22Rv1 (cell line): ENCODE results near the gene PRAMEF17.
"Not testable (repeated sequence)": the region's sequence is repeated elsewhere in the genome, so short reads cannot be mapped to it uniquely, and the experiment has no call there.

Source experiments
- H3K27ac ChIP-seq: fragments of 450-650 bp; 2 replicates; pipeline ENCODE4 v1.5.1; 2017
- ZFX ChIP-seq: fragments of 450-650 bp; IDR thresholded peaks from 2 replicates; pipeline ENCODE4 v1.6.1; 2017; ENCODE audit warnings: antibody characterized with exemption, borderline replicate concordance
- TF ChIP-seq, protein P1 (sequence below): fragments of 450-650 bp; IDR thresholded peaks from 2 replicates; pipeline ENCODE4 v1.5.1; 2017; ENCODE audit warnings: mild to moderate bottlenecking

The PRAMEF17 gene

DNA sequence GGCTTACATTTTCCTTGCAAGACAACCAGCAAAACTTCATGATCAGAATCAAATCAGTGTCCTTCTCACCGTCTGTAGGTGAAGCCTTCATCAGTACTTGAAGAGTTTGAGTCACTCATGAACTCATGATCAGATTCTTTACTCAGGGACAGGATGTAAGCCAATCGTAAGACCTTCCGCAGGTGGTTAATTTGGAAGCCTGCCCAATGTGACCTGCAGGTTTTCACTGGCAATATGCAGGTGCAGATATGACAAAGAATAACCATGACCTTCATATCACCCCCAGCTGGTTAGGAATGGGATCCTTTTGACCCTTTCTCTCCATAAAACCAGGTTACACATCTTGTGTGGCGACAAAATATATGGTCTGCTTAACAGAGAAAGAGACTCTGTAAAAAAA lies 18.4 kb downstream of the PRAMEF17 start:
- no peak for TF ChIP-seq ZFX
- TF ChIP-seq, protein P1, sequence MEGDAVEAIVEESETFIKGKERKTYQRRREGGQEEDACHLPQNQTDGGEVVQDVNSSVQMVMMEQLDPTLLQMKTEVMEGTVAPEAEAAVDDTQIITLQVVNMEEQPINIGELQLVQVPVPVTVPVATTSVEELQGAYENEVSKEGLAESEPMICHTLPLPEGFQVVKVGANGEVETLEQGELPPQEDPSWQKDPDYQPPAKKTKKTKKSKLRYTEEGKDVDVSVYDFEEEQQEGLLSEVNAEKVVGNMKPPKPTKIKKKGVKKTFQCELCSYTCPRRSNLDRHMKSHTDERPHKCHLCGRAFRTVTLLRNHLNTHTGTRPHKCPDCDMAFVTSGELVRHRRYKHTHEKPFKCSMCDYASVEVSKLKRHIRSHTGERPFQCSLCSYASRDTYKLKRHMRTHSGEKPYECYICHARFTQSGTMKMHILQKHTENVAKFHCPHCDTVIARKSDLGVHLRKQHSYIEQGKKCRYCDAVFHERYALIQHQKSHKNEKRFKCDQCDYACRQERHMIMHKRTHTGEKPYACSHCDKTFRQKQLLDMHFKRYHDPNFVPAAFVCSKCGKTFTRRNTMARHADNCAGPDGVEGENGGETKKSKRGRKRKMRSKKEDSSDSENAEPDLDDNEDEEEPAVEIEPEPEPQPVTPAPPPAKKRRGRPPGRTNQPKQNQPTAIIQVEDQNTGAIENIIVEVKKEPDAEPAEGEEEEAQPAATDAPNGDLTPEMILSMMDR = no peak
- H3K27ac ChIP-seq = no peak overlapping the region

DNA sequence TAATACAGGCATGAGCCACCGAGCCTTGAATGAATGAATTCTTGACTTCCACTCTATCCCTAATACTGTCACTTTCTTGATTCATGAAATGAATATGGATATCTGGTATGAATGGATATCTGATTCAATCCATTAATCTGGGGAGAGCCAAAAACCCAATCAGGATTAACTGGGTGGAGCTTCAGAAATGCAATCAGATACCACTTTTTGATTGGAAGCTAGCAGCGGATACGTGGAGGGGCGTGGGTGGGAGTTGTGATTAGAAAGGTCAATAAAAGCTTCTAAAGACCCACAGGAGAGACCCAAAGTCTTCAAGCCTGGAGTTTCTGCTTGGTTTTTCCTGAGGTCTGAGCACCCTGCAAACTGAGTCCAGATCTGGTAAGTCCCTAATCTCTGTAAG lies 20.7 kb downstream of the PRAMEF17 start, which contains the start of gene PRAMEF20:
PRAMEF20 (plus strand) TSS at position 301 of the 400 bp plus-strand sequence. CDS start 5,905 bp downstream, outside the sequence.
- H3K27ac ChIP-seq = not testable (repeated sequence)

DNA sequence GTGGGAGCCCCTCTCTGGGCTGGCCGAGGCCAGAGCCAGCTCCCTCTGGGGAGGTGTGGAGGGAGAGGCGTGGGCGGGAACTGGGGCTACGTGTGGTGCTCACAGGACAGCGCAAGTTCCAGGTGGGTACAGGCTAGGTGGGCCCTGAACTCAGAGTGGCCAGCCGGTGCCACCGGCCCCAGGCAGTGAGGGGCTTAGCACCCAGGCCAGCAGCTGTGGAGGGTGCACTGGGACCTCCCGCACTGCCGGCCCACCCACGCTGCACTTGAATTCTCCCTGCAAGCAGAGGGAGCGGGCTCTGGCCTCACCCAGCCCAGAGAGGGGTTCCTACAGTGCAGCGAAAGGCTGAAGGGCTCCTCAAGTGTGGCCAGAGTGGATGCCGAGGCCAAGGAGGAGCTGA lies 41.1 kb downstream of the PRAMEF17 start:
- no peak for TF ChIP-seq ZFX
- TF ChIP-seq, protein P1 = no peak
- H3K27ac ChIP-seq = no peak overlapping the region

DNA sequence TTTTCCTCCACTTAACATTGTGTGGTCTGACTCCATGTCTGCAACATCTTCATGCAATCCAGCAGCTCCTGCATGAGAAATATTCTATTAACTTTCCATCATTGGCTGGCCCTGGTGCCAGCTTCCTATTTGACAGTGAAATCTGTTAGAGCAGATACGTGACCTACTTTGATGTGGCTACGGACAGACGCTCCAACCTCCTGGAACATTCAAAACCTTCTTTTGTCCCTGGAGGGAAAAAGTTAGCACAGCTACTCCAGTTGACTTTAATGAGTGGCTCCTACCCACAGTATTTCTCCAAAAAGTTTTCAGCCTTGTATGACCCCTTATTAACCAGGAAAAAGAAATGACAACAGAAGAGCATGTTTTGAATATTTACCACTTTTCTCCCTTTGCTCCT lies 42.8 kb downstream of the PRAMEF17 start:
- H3K27ac ChIP-seq = no peak overlapping the region
- TF ChIP-seq, protein P1 = no peak
- TF ChIP-seq ZFX = no peak

DNA sequence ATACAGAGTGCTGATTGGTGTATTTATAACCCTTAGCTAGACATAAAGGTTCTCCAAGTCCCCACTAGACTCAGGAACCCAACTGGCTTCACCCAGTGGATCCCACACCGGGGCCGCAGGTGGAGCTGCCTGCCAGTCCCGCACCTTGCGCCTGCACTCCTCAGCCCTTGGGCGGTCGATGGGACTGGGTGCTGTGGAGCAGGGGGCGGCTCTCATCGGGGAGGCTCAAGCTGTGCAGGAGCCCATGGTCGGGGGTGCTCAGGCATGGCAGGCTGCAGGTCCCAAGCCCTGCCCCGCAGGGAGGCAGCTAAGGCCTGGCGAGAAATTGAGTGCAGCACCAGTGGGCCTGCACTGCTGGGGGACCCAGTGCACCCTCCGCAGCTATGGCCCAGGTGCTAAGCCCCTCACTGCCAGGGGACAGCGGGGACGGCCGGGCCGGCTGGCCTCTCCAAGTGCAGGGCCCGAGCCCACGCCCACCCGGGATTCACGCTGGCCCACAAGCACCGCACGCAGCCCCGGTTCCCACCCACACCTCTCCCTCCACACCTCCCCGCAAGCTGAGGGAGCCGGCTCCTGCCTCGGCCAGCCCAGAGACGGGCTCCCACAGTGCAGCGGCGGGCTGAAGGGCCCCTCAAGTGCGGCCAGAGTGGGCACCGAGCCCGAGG lies 44.4 kb downstream of the PRAMEF17 start:
- not testable (repeated sequence) for H3K27ac ChIP-seq

DNA sequence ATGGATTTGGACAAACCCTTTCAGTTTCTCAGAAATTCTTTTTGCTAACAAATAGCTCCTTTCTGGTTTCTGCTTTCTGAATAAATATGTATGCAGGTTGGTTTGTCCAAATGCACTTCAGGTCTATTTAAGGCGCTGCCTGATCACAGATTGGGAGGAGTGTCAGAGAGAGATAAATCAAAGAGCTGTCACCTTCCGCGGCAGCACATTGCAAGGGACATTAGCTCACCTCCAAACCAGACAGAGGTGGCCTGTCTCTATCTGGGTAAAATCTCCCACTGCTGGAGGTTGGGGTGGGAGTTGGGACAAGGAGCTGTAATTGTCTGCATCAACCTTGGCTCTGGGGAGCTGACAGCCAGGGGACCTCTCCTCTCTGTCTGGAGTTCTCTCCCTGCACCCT lies 46.0 kb downstream of the PRAMEF17 start:
- no peak overlapping the region for H3K27ac ChIP-seq
- TF ChIP-seq ZFX = no peak
- TF ChIP-seq, protein P1 = no peak

DNA sequence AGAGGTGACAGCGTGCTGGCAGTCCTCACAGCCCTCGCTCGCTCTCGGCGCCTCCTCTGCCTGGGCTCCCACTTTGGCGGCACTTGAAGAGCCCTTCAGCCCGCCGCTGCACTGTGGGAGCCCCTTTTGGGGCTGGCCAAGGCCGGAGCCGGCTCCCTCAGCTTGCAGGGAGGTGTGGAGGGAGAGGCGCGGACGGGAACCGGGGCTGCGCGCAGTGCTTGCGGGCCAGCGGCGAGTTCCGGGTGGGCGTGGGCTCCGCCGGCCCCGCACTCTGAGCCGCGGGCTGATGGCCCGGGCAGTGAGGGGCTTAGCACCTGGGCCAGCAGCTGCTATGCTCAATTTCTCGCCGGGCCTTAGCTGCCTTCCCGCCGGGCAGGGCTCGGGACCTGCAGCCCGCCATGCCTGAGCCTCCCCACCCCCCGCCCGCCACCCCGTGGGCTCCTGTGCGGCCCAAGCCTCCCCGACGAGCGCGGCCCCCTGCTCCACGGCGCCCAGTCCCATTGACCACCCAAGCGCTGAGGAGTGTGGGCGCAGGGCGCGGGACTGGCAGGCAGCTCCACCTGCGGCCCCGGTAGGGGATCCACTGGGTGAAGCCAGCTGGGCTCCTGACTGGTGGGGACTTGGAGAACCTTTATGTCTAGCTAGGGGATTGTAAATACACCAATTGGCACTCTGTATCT lies 49.8 kb downstream of the PRAMEF17 start:
- H3K27ac ChIP-seq = not testable (repeated sequence)
